ENCODE data around the gene EBF3. TPM values are rescaled to one million over a fixed set of nuclear protein-coding genes. Genes with fewer than 3 reads are reported as not detected.
A peak's percentile ranks its signal among the peaks of the same experiment; 100 is the strongest.

The EBF3 gene
- total RNA-seq, 1 experiment from 2014 or later: 0.22 TPM

- Histone ChIP-seq H3K23ac (ENCODE audit: insufficient read length, low read depth, low read length) (no peak overlapping the region), H3K18ac (ENCODE audit: insufficient read length, low read depth, low read length) (no peak overlapping the region), H4K91ac (ENCODE audit: insufficient read length, low read depth, low read length) (no peak overlapping the region), H4K8ac (replicated peaks; ENCODE audit: insufficient read length, low read depth, low read length) (no peak overlapping the region), H3K23me2 (ENCODE audit: insufficient read length, low read depth, low read length, poor library complexity, severe bottlenecking) (no peaks in the 10 kb centered on the region), H2BK5ac (ENCODE audit: insufficient read length, low read length) (no peak overlapping the region), H2BK120ac (ENCODE audit: low read depth, low read length, poor library complexity, severe bottlenecking) (no peak overlapping the region), H3K27ac (ENCODE audit: insufficient read length, low read depth, low read length) (no peak overlapping the region), H3K79me2 (ENCODE audit: insufficient read depth, low read length) (no peaks in the 10 kb centered on the region), H3K56ac (ENCODE audit: insufficient read length, low read depth, low read length) (no peak overlapping the region), H3K4me1 (ENCODE audit: insufficient read depth, low read length) (no peaks in the 10 kb centered on the region), H4K20me1 (ENCODE audit: control insufficient read depth, insufficient read depth, insufficient read length) (no peaks in the 10 kb centered on the region), H2AK5ac (ENCODE audit: insufficient read length, low read length) (no peak overlapping the region), H3K9ac (ENCODE audit: extremely low read depth, insufficient read length, low read length) (no peak overlapping the region), H3K4me2 (ENCODE audit: insufficient read depth, insufficient read length, low read length) (no peak overlapping the region), H4K5ac (ENCODE audit: insufficient read length, low read depth, low read length) (no peak overlapping the region), H3K9me3 (ENCODE audit: control insufficient read depth, low read depth, low read length) (no peaks in the 10 kb centered on the region), H3K79me1 (ENCODE audit: insufficient read depth, low read depth, low read length, poor library complexity, severe bottlenecking) (no peaks in the 10 kb centered on the region), H2AFZ (ENCODE audit: low read length) (no peak overlapping the region), H3T11ph (ENCODE audit: low read length) (no peak overlapping the region), H3K14ac (ENCODE audit: insufficient read depth, low read length) (no peak overlapping the region), H2BK15ac (ENCODE audit: low read depth, low read length) (no peak overlapping the region), H3K4ac (ENCODE audit: low read depth, low read length) (no peak overlapping the region), H2BK12ac (ENCODE audit: insufficient read length, low read depth, low read length) (no peak overlapping the region), H2BK20ac (ENCODE audit: low read depth, low read length, poor library complexity, severe bottlenecking) (no peak overlapping the region), H3K27me3 (ENCODE audit: insufficient read depth, low read length) (no peaks in the 10 kb centered on the region)
- Mint-ChIP-seq H3K4me3 (no peak overlapping the region), H3K4me1 (0 out of 4 replicates have a peak, but pooled peaks cover 0 to 2% of the 10 kb centered on the region in 2 experiments), H3K9me3 (peaks cover 0 to 3% of the 10 kb centered on the region in 2 experiments; a peak in 1 of 5 replicates), H3K27ac (peak overlapping the region in 1 of 3 experiments; percentile 9; a peak in 1 of 7 replicates), H3K27me3 (ENCODE audit: low read depth) (no peaks in the 10 kb centered on the region), H3K36me3 (ENCODE audit: insufficient read depth in 1 of 3, low read depth in 3 of 3) (no peaks in the 10 kb centered on the region)
- TF ChIP-seq CTCF (conservative IDR thresholded peaks at IDR 0.05): no peak
- DNase-seq: no peak
- WGBS (ENCODE audit: extremely low coverage, insufficient read length, low lambda C conversion rate): no CpG with 5 or more reads among the region's 22 CpGs
Measured at GRCh38 chr10:129793996-129794395, 170.1 kb downstream of the EBF3 start.
